H9 (cell line): ENCODE data around the gene NRG3. TPM values are rescaled to one million over a fixed set of nuclear protein-coding genes. Genes with fewer than 3 reads are reported as not detected.
A peak's percentile ranks its signal among the peaks of the same experiment; 100 is the strongest.

Experiments used
- DNase-seq: peaks from one replicate; pipeline ENCODE4 v3.0.0-alpha.2; 2017
- H2AFZ ChIP-seq: one replicate; pipeline ENCODE4 v1.6.1; 2013; ENCODE audit warnings: mild to moderate bottlenecking, low read length, control low read depth, moderate library complexity
- H2AK5ac ChIP-seq: 2 replicates; pipeline ENCODE4 v1.6.1; 2013; ENCODE audit warnings: low read length, control low read depth, mixed read lengths; ENCODE audit not compliant: insufficient read length
- H2BK120ac ChIP-seq: one replicate; pipeline ENCODE4 v1.6.1; 2013; ENCODE audit warnings: low read depth, mild to moderate bottlenecking, low read length, control low read depth, inconsistent platforms; ENCODE audit not compliant: poor library complexity, severe bottlenecking
- H2BK12ac ChIP-seq: 2 replicates; pipeline ENCODE4 v1.6.1; 2013; ENCODE audit warnings: low read length, control low read depth, mixed read lengths, low read depth; ENCODE audit not compliant: insufficient read length
- H2BK15ac ChIP-seq: 2 replicates; pipeline ENCODE4 v1.6.1; 2013; ENCODE audit warnings: low read depth, low read length, control low read depth
- H2BK20ac ChIP-seq: one replicate; pipeline ENCODE4 v1.6.1; 2013; ENCODE audit warnings: low read depth, mild to moderate bottlenecking, low read length, control low read depth, inconsistent platforms; ENCODE audit not compliant: poor library complexity, severe bottlenecking
- H2BK5ac ChIP-seq: 2 replicates; pipeline ENCODE4 v1.6.1; 2013; ENCODE audit warnings: low read length, control low read depth, mixed read lengths; ENCODE audit not compliant: insufficient read length
- H3K14ac ChIP-seq: 2 replicates; pipeline ENCODE4 v1.6.1; 2013; ENCODE audit warnings: low read length, control low read depth; ENCODE audit not compliant: insufficient read depth
- H3K18ac ChIP-seq: 2 replicates; pipeline ENCODE4 v1.6.1; 2013; ENCODE audit warnings: low read depth, mild to moderate bottlenecking, mixed read lengths, low read length, control low read depth; ENCODE audit not compliant: insufficient read length
- H3K23ac ChIP-seq: 2 replicates; pipeline ENCODE4 v1.6.1; 2013; ENCODE audit warnings: low read length, control low read depth, mixed read lengths, low read depth; ENCODE audit not compliant: insufficient read length
- H3K23me2 ChIP-seq: 2 replicates; pipeline ENCODE4 v1.6.1; 2013; ENCODE audit warnings: low read depth, mild to moderate bottlenecking, mixed read lengths, low read length, control low read depth; ENCODE audit not compliant: insufficient read length, poor library complexity, severe bottlenecking
- H3K27ac ChIP-seq: 2 replicates; pipeline ENCODE4 v1.5.1; 2013; ENCODE audit warnings: low read length, control low read depth, mixed read lengths, low read depth; ENCODE audit not compliant: insufficient read length
- H3K27me3 ChIP-seq: 2 replicates; pipeline ENCODE4 v1.6.1; 2013; ENCODE audit warnings: low read length, control low read depth, inconsistent platforms; ENCODE audit not compliant: insufficient read depth
- H3K4ac ChIP-seq: 2 replicates; pipeline ENCODE4 v1.6.1; 2013; ENCODE audit warnings: low read depth, mild to moderate bottlenecking, control low read depth, inconsistent platforms, low read length, moderate library complexity
- H3K4me1 ChIP-seq: 2 replicates; pipeline ENCODE4 v1.6.1; 2013; ENCODE audit warnings: low read length, control low read depth, inconsistent platforms; ENCODE audit not compliant: insufficient read depth
- H3K4me2 ChIP-seq: 2 replicates; pipeline ENCODE4 v1.6.1; 2013; ENCODE audit warnings: low read length, control low read depth, mixed read lengths; ENCODE audit not compliant: insufficient read length, insufficient read depth
- H3K56ac ChIP-seq: 2 replicates; pipeline ENCODE4 v1.6.1; 2013; ENCODE audit warnings: low read depth, mild to moderate bottlenecking, mixed read lengths, low read length, control low read depth; ENCODE audit not compliant: insufficient read length
- H3K79me1 ChIP-seq: 2 replicates; pipeline ENCODE4 v1.6.1; 2013; ENCODE audit warnings: low read depth, mild to moderate bottlenecking, moderate library complexity, low read length, control low read depth, inconsistent platforms; ENCODE audit not compliant: insufficient read depth, poor library complexity, severe bottlenecking
- H3K79me2 ChIP-seq: 2 replicates; pipeline ENCODE4 v1.6.1; 2013; ENCODE audit warnings: low read length, control low read depth, inconsistent platforms; ENCODE audit not compliant: insufficient read depth
- H3K9ac ChIP-seq: 2 replicates; pipeline ENCODE4 v1.6.1; 2013; ENCODE audit warnings: low read length, control low read depth, mixed read lengths; ENCODE audit not compliant: insufficient read length; ENCODE audit errors: extremely low read depth
- H3K9me3 ChIP-seq: one replicate; pipeline ENCODE4 v1.6.1; 2013; ENCODE audit warnings: low read depth, low read length, inconsistent platforms; ENCODE audit not compliant: control insufficient read depth
- H3T11ph ChIP-seq: one replicate; pipeline ENCODE4 v1.6.1; 2013; ENCODE audit warnings: mild to moderate bottlenecking, low read length, control low read depth, inconsistent platforms
- H4K20me1 ChIP-seq: one replicate; pipeline ENCODE4 v1.6.1; 2013; ENCODE audit not compliant: control insufficient read depth, insufficient read length, insufficient read depth
- H4K5ac ChIP-seq: 2 replicates; pipeline ENCODE4 v1.6.1; 2013; ENCODE audit warnings: low read depth, mild to moderate bottlenecking, mixed read lengths, low read length, control low read depth; ENCODE audit not compliant: insufficient read length
- H4K8ac ChIP-seq: replicated peaks from 2 replicates; pipeline ENCODE4 v1.6.1; 2013; ENCODE audit warnings: low read length, control low read depth, mixed read lengths, low read depth; ENCODE audit not compliant: insufficient read length
- H4K91ac ChIP-seq: 2 replicates; pipeline ENCODE4 v1.6.1; 2013; ENCODE audit warnings: low read depth, mild to moderate bottlenecking, moderate library complexity, mixed read lengths, low read length, control low read depth; ENCODE audit not compliant: insufficient read length
- H3K27ac Mint-ChIP-seq, 3 experiments: 2 replicates in 2 of 3; 3 replicates in 1 of 3; pipeline ENCODE4 v1.8.0; 2020 to 2021; ENCODE audit warnings: mixed read lengths in 3 of 3, mild to moderate bottlenecking in 1 of 3, moderate library complexity in 1 of 3
- H3K27me3 Mint-ChIP-seq: 2 replicates; pipeline ENCODE4 v1.8.0; 2021; ENCODE audit warnings: low read depth, mild to moderate bottlenecking, moderate library complexity, mixed read lengths
- H3K36me3 Mint-ChIP-seq, 3 experiments: 2 replicates in 2 of 3; 3 replicates in 1 of 3; pipeline ENCODE4 v1.8.0; 2020 to 2021; ENCODE audit warnings: low read depth in 3 of 3, mixed read lengths in 3 of 3; ENCODE audit not compliant: insufficient read depth in 1 of 3
- H3K4me1 Mint-ChIP-seq, 2 experiments: 2 replicates each; pipeline ENCODE4 v1.8.0; 2020; ENCODE audit warnings: mixed read lengths in 2 of 2
- H3K4me3 Mint-ChIP-seq, 2 experiments: 2 replicates in 1 of 2; 3 replicates in 1 of 2; pipeline ENCODE4 v1.8.0; 2020 to 2021; ENCODE audit warnings: mild to moderate bottlenecking in 2 of 2, mixed read lengths in 2 of 2, moderate library complexity in 1 of 2
- H3K9me3 Mint-ChIP-seq, 2 experiments: 2 replicates in 1 of 2; 3 replicates in 1 of 2; pipeline ENCODE4 v1.8.0; 2020; ENCODE audit warnings: mild to moderate bottlenecking in 2 of 2, mixed read lengths in 2 of 2, moderate library complexity in 1 of 2
- CTCF ChIP-seq: fragments of 200-600 bp; sonication (generic); conservative IDR thresholded peaks from 3 replicates; pipeline ENCODE4 v1.8.0; 2021; ENCODE audit warnings: antibody characterized with exemption, mild to moderate bottlenecking
- WGBS: extraction: QIAGEN DNeasy Blood & Tissue Kit; methylation state at CpG from one replicate; pipeline ENCODE4 v1.1.7; 2013; ENCODE audit warnings: missing lambda C conversion rate, low lambda C conversion rate, mixed read lengths; ENCODE audit not compliant: insufficient read length; ENCODE audit errors: extremely low coverage; 5-methylcytosine and 5-hydroxymethylcytosine counted together
- total RNA-seq: library from RNA; stranded (reverse); gene quantifications from 2 replicates; pipeline ENCODE4 v1.2.1, GENCODE V29; 2021

NRG3 gene
- total RNA-seq, 1 experiment from 2014 or later: 1.6 TPM

GRCh38 chr10:82861889-82862288, 986.9 kb downstream of the NRG3 start:
- H3K18ac ChIP-seq: no peak overlapping the region
- H4K91ac ChIP-seq: no peak overlapping the region
- no peak for TF ChIP-seq CTCF
- Mint-ChIP-seq H3K27me3 (no peaks in the 10 kb centered on the region), H3K27ac (peak overlapping the region in 1 of 3 experiments; percentile 33; a peak in 1 of 7 replicates), H3K4me1 (peaks cover 8 to 9% of the 10 kb centered on the region in 2 experiments), H3K4me3 (no peak overlapping the region), H3K9me3 (no peaks in the 10 kb centered on the region; a peak in 1 of 5 replicates), H3K36me3 (no peaks in the 10 kb centered on the region)
- H2BK12ac ChIP-seq: no peak overlapping the region
- no peaks in the 10 kb centered on the region for H3K27me3 ChIP-seq
- H3K4me1 ChIP-seq: peaks cover 5% of the 10 kb centered on the region
- no peak overlapping the region for H3K9ac ChIP-seq
- H2BK5ac ChIP-seq: no peak overlapping the region
- no peak overlapping the region for H3K4me2 ChIP-seq
- H3K79me1 ChIP-seq: no peaks in the 10 kb centered on the region
- peak overlapping the region; percentile 10 for H3K27ac ChIP-seq
- no peak overlapping the region for H3K14ac ChIP-seq
- H4K5ac ChIP-seq: no peak overlapping the region
- H3K56ac ChIP-seq: no peak overlapping the region
- H2AK5ac ChIP-seq: no peak overlapping the region
- H2AFZ ChIP-seq: no peak overlapping the region
- no peak overlapping the region for H4K8ac ChIP-seq
- no peak overlapping the region for H2BK20ac ChIP-seq
- H2BK15ac ChIP-seq: no peak overlapping the region
- no peaks in the 10 kb centered on the region for H3K9me3 ChIP-seq
- no peaks in the 10 kb centered on the region for H3K23me2 ChIP-seq
- no peak overlapping the region for H3T11ph ChIP-seq
- no peak overlapping the region for H2BK120ac ChIP-seq
- no peaks in the 10 kb centered on the region for H4K20me1 ChIP-seq
- WGBS: no CpG with 5 or more reads among the region's 2 CpGs
- no peak overlapping the region for H3K23ac ChIP-seq
- H3K4ac ChIP-seq: no peak overlapping the region
- no peaks in the 10 kb centered on the region for H3K79me2 ChIP-seq
- DNase-seq: no peak
